Measurements from ENCODE around the gene SLC5A10.
"Not testable (repeated sequence)": the region's sequence is repeated elsewhere in the genome, so short reads cannot be mapped to it uniquely, and the experiment has no call there.

DNA sequence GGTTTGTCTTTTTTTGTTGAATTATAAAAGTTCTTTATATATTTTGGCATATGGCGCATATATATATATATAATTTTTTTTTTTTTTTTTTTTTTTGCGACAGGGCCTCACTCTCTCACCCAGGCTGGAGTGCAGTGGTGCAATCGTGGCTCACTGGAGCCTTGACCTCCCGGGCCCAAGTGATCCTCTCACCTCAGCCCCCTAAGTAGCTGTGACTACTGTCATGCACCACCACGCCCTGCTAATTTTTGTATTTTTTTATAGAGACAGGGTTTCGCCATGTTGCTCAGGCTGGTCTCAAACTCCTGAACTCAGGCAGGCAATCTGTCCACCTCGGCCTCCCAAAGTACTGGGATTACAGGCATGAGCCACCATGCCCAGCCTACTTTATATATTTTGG is 29.4 kb upstream of the SLC5A10 start:
- TF ChIP-seq, protein P1, sequence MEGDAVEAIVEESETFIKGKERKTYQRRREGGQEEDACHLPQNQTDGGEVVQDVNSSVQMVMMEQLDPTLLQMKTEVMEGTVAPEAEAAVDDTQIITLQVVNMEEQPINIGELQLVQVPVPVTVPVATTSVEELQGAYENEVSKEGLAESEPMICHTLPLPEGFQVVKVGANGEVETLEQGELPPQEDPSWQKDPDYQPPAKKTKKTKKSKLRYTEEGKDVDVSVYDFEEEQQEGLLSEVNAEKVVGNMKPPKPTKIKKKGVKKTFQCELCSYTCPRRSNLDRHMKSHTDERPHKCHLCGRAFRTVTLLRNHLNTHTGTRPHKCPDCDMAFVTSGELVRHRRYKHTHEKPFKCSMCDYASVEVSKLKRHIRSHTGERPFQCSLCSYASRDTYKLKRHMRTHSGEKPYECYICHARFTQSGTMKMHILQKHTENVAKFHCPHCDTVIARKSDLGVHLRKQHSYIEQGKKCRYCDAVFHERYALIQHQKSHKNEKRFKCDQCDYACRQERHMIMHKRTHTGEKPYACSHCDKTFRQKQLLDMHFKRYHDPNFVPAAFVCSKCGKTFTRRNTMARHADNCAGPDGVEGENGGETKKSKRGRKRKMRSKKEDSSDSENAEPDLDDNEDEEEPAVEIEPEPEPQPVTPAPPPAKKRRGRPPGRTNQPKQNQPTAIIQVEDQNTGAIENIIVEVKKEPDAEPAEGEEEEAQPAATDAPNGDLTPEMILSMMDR (IDR thresholded peaks at IDR 0.05 in 8 of 11, conservative IDR thresholded peaks at IDR 0.05 in 3 of 11) = not testable (repeated sequence)
- not testable (repeated sequence) for TF ChIP-seq POLR2A (IDR thresholded peaks at IDR 0.05)
